Endothelial cell of umbilical vein (primary cell): ENCODE measurements around the gene GRAMD1A. TPM values are rescaled to one million over a fixed set of nuclear protein-coding genes. Genes with fewer than 3 reads are reported as not detected.

ENCODE experiments used
- BruUV-seq: library from RNA; stranded (reverse); fragments of 400-500 nt; replicated peaks from 2 replicates; lab custom pipeline; 2021; lab: Mats Ljungman, UMichigan
- CTCF ChIA-PET: fragments of 300-600, 350-600 bp; sonication (Branson Sonifier 250); formaldehyde crosslinking; loops from one replicate; lab custom pipeline; 2021; ENCODE audit warnings: antibody characterized with exemption, inconsistent platforms; lab: Charles Lee
- POLR2A ChIA-PET: fragments of 300-600, 350-600 bp; sonication (Branson Sonifier 250); formaldehyde crosslinking; loops from one replicate; lab custom pipeline; 2021; ENCODE audit warnings: antibody characterized with exemption, inconsistent platforms; lab: Charles Lee
- DNase-seq: peaks from one replicate; pipeline ENCODE4 v3.0.0-alpha.2; 2011; ENCODE audit warnings: low read depth, low spot score
- FAIRE-seq: peaks from 2 replicates; lab custom pipeline; 2011; peaks lifted over from hg19 to GRCh38; lab: Jason Lieb, UNC
- H2AFZ ChIP-seq: 2 replicates; pipeline ENCODE4 v1.6.0; 2012; ENCODE audit warnings: low read depth, low read length, control low read depth, inconsistent platforms
- H3K27ac ChIP-seq: 2 replicates; pipeline ENCODE4 v1.5.1; 2011; ENCODE audit warnings: low read depth, mild to moderate bottlenecking, control low read depth, low read length, moderate library complexity; ENCODE audit not compliant: insufficient read depth
- H3K27me3 ChIP-seq, 2 experiments: 2 replicates each; pipeline versions ENCODE4 v1.6.0 to v1.6.1; 2011; ENCODE audit warnings: low read length in 2 of 2, mixed read lengths in 1 of 2; ENCODE audit not compliant: control insufficient read depth in 2 of 2, insufficient read depth in 2 of 2
- H3K36me3 ChIP-seq, 2 experiments: 2 replicates in 1 of 2; 3 replicates in 1 of 2; pipeline ENCODE4 v1.5.1; 2011; ENCODE audit warnings: low read length in 2 of 2, mild to moderate bottlenecking in 1 of 2, moderate library complexity in 1 of 2; ENCODE audit not compliant: control insufficient read depth in 2 of 2, insufficient read depth in 2 of 2; ENCODE audit errors: extremely low read depth in 1 of 2
- H3K4me1 ChIP-seq: 3 replicates; pipeline ENCODE4 v1.5.1; 2011; ENCODE audit warnings: mild to moderate bottlenecking, low read length; ENCODE audit not compliant: control insufficient read depth, insufficient read depth; ENCODE audit errors: extremely low read depth
- H3K4me2 ChIP-seq: 2 replicates; pipeline ENCODE4 v1.6.1; 2011; ENCODE audit warnings: low read length, control low read depth, mixed read lengths; ENCODE audit not compliant: insufficient read depth
- H3K4me3 ChIP-seq, 3 experiments: fragments of 200-600 bp in 1 of 3; sonication (generic), shearing (Covaris generic) in 1 of 3; replicated peaks in 1 of 3; 2 replicates each; pipeline ENCODE4 v1.5.1; 2011 to 2016; ENCODE audit warnings: control low read depth in 3 of 3, low read length in 3 of 3, mild to moderate bottlenecking in 2 of 3, inconsistent platforms in 1 of 3, low read depth in 1 of 3, moderate library complexity in 1 of 3; ENCODE audit not compliant: insufficient read depth in 1 of 3
- H3K79me2 ChIP-seq: 2 replicates; pipeline ENCODE4 v1.6.0; 2012; ENCODE audit warnings: low read length, inconsistent platforms; ENCODE audit not compliant: control insufficient read depth, insufficient read depth
- H3K9ac ChIP-seq: replicated peaks from 2 replicates; pipeline ENCODE3; 2011; ENCODE audit warnings: low read length, control low read depth; ENCODE audit not compliant: insufficient read depth; ENCODE audit errors: extremely low read depth
- H3K9me1 ChIP-seq: replicated peaks from 3 replicates; pipeline ENCODE4 v1.6.0; 2011; ENCODE audit warnings: mild to moderate bottlenecking, low read length; ENCODE audit not compliant: control insufficient read depth, insufficient read depth; ENCODE audit errors: extremely low read depth
- H3K9me3 ChIP-seq: replicated peaks from 2 replicates; pipeline ENCODE4 v1.5.1; 2012; ENCODE audit warnings: low read length, inconsistent platforms; ENCODE audit not compliant: control insufficient read depth, insufficient read depth
- H4K20me1 ChIP-seq: replicated peaks from 2 replicates; pipeline ENCODE3; 2011; ENCODE audit warnings: mild to moderate bottlenecking, low read length; ENCODE audit not compliant: control insufficient read depth, insufficient read depth; ENCODE audit errors: extremely low read depth
- CTCF ChIP-seq, 2 donors: IDR thresholded peaks; 1 replicate in 1 of 2; 2 replicates in 1 of 2; pipeline ENCODE4 v1.5.1; 2011; ENCODE audit warnings: low read length in 2 of 2, mild to moderate bottlenecking in 2 of 2, moderate library complexity in 2 of 2, control low read depth in 1 of 2, inconsistent platforms in 1 of 2, low read depth in 1 of 2; ENCODE audit not compliant: insufficient read depth in 1 of 2; ENCODE audit errors: extremely low read depth in 1 of 2
- EZH2 ChIP-seq: IDR thresholded peaks from 2 replicates; pipeline ENCODE4 v1.6.1; 2012; ENCODE audit warnings: borderline replicate concordance, low read depth, mild to moderate bottlenecking, moderate library complexity, low read length, inconsistent platforms; ENCODE audit not compliant: severe bottlenecking
- FOS ChIP-seq: IDR thresholded peaks from 2 replicates; pipeline ENCODE4 v1.6.1; 2011; ENCODE audit warnings: mild to moderate bottlenecking, low read length, moderate library complexity, borderline replicate concordance; ENCODE audit not compliant: insufficient read depth
- GATA2 ChIP-seq: IDR thresholded peaks from 2 replicates; pipeline ENCODE4 v1.7.0; 2011; ENCODE audit warnings: low read depth, mild to moderate bottlenecking, moderate library complexity, mixed read lengths, low read length; ENCODE audit not compliant: insufficient read length, insufficient read depth
- JUN ChIP-seq: IDR thresholded peaks from 2 replicates; pipeline ENCODE4 v1.6.1; 2011; ENCODE audit warnings: borderline replicate concordance, low read depth; ENCODE audit not compliant: insufficient read length, insufficient read depth
- MAX ChIP-seq: IDR thresholded peaks from 2 replicates; pipeline ENCODE4 v1.6.1; 2011; ENCODE audit not compliant: insufficient read depth, insufficient read length
- MYC ChIP-seq: IDR thresholded peaks from one replicate; pipeline ENCODE4 v1.6.1; 2011; ENCODE audit warnings: mild to moderate bottlenecking, low read depth, low read length
- POLR2A ChIP-seq: IDR thresholded peaks from 2 replicates; pipeline ENCODE4 v1.6.1; 2012; ENCODE audit warnings: low read depth, mild to moderate bottlenecking, control low read depth, low read length
- POLR2AphosphoS5 ChIP-seq: IDR thresholded peaks from 2 replicates; pipeline ENCODE4 v1.6.1; 2012; ENCODE audit warnings: low read depth, mild to moderate bottlenecking, control low read depth, low read length, moderate library complexity; ENCODE audit not compliant: insufficient read depth
- dilution Hi-C: fragments of 300-500 bp; cut with MboI; formaldehyde crosslinking; loops from one replicate; pipeline ENCODE4 v1.15.0; 2019; ENCODE audit warnings: low sequenced_read_pairs; ENCODE audit not compliant: extremely low pct_ligation_motif_present
- intact Hi-C: fragments of 100-400 bp; cut with micrococcal nuclease; formaldehyde crosslinking; loops from one replicate; pipeline ENCODE4 v1.10.0; 2022
- polyA plus RNA-seq, 4 experiments: library from polyadenylated mRNA; depleted of rRNA in 3 of 4; stranded (reverse) in 3 of 4; unstranded in 1 of 4; fragments of >200 nt; gene quantifications; 2 replicates each; pipeline versions ENCODE4 v1.2.1 to v1.2.3, GENCODE V29; 2011 to 2012; ENCODE audit warnings: missing spikeins in 1 of 4
- total RNA-seq: library from RNA; stranded (reverse); gene quantifications from 2 replicates; pipeline ENCODE4 v1.2.3, GENCODE V29; 2021

The GRAMD1A gene
- total and polyA plus RNA-seq, 2 donors (not counting 3 experiments of a cell fraction or from before 2014, with no cell fraction given): 127 to 130 TPM

- Histone ChIP-seq H3K4me3 (no peak overlapping the region), H3K27me3 (no peaks in the 10 kb centered on the region), H3K9me3 (peaks cover 24% of the 10 kb centered on the region), H3K36me3 (peaks cover 17% of the 10 kb centered on the region in 2 experiments), H3K4me1 (no peaks in the 10 kb centered on the region), H3K4me2 (no peak overlapping the region), H3K79me2 (peaks cover 13% of the 10 kb centered on the region), H4K20me1 (no peaks in the 10 kb centered on the region), H3K9ac (no peak overlapping the region), H3K27ac (no peak overlapping the region), H3K9me1 (no peaks in the 10 kb centered on the region), H2AFZ (no peak overlapping the region)
- no TSS peak for BruUV-seq
- ChIA-PET CTCF (interaction anchor here (1.3 kb wide), 1 partner anchor 8 kb away, joined by 3 read pairs; no protein-coding TSS in a partner anchor), POLR2A (no interaction called here)
- dilution Hi-C loops (no loop called here), intact Hi-C loops (no loop called here)
- FAIRE-seq (no peak), DNase-seq (no peak)
- TF ChIP-seq GATA2 (no peak), MYC (no peak), CTCF (IDR thresholded peaks at IDR 0.05; ENCODE audit: extremely low read depth in 1 of 2, insufficient read depth in 1 of 2, low read depth in 1 of 2, low read length in 2 of 2) (no peak), POLR2A (no peak), JUN (no peak), EZH2 (no peak), POLR2AphosphoS5 (no peak), MAX (no peak), FOS (no peak)
These were observed 47.0 kb upstream of the GRAMD1A start for GRCh38 chr19:34953092-34953491.
